Activated CD4-positive, CD25-positive, alpha-beta regulatory T cell (primary cell): ENCODE results near the gene PDZD7.

Experiments used
- DNase-seq, 4 experiments: peaks; one replicate each; lab custom pipeline; 2025; lab: John Stamatoyannopoulos, UW

Gene PDZD7

GRCh38 chr10:101061624-101062231, 30.8 kb upstream of the PDZD7 start, which contains the start of gene KAZALD1:
KAZALD1 (plus strand) TSS chr10:101061989; CDS start chr10:101062593, 604 bp downstream.
- no peak for DNase-seq

DNA sequence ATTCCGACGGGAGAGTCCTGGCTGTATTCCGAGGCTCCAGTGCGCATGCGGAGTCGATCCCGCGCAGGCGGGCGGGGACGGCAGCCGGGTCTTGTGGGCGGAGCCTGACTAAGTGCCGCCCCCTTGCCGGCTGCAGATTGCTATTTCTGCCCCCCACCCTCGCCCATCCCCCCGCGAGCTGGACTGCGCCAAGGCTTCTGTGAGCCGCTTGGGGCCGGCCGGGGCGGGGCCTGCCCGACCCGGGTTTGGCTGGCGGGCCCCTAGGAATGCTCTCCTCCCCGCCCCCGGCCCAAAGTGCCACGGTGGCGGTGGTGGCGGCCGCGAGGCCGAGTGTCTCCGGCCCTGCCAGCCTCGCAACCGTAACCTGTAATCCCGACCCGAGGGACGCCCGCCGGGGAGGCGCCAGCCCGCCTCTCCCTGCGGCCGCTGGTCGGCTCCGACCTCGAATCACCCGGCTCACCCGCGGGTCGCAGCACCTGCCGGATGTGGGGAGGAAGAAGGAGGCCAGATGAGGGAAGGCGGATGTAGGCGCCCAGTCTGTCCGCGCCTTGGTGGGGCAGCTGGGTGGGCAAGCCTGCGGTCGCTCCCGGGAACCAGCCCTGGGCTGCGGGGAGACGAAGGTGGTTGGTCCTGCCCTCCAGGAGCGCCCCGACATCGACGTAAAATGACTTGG, 30.2 kb upstream of the PDZD7 start:
- peak; percentile 41 to 93 (median 86) for DNase-seq

- peak; percentile 81 to 93 (median 86) for DNase-seq
Measured at GRCh38 chr10:101060036-101060950, 29.4 kb upstream of the PDZD7 start.

GRCh38 chr10:101056365-101057151, 25.6 kb upstream of the PDZD7 start:
- no peak for DNase-seq

GRCh38 chr10:101055411-101055810, 24.5 kb upstream of the PDZD7 start:
- DNase-seq = no peak

DNA sequence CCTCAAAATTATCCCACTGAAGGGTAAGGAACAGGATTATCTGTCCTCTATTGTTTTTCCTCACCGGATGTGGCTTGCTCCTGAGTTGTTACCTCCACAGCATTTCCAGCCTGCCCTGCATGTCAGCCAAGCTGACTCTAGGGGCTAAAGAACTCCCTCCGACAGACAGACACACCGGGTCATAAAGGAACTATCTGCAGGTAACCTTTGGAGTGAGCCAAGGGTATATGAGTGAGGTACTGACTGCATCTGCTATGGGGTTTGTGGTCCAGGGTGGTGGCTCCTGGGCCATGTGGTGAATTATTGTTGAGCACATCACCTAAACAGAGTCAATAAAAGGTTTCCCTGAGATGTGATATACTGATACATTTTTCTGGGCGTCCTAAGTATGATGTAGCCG, 23.9 kb upstream of the PDZD7 start:
- no peak for DNase-seq

GRCh38 chr10:101054351-101054750, 23.4 kb upstream of the PDZD7 start:
- no peak for DNase-seq

DNA sequence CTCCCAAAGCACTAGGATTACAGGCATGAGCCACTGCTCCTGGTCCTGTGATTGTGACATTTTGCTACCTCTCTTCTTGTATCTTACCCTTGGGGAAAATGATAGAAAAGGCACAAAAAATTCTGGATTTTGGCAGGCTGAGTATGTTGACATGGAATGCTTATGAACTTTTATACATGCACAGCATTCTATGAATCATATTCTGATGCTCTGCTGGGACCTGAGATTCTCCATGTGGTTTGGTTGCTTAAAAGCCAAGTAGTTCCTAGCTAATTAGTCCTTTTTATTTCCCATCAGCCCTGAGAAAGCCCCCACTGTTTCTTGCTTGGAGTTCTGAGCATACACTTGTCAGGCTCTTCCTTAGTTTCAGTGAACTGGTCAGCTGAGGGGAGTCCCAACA, 22.6 kb upstream of the PDZD7 start:
- DNase-seq = no peak

GRCh38 chr10:101052285-101052684, 21.4 kb upstream of the PDZD7 start:
- no peak for DNase-seq

- peak; percentile 58 to 67 (median 63) for DNase-seq
Measured at GRCh38 chr10:101050208-101051069, 19.5 kb upstream of the PDZD7 start.

GRCh38 chr10:101047961-101048892, 17.3 kb upstream of the PDZD7 start:
- DNase-seq = no peak

- DNase-seq = no peak
Measured at GRCh38 chr10:101047268-101047667, 16.3 kb upstream of the PDZD7 start.

GRCh38 chr10:101046332-101047238, 15.7 kb upstream of the PDZD7 start:
- DNase-seq = no peak

GRCh38 chr10:101044117-101044516, 13.2 kb upstream of the PDZD7 start:
- no peak for DNase-seq

GRCh38 chr10:101043363-101043707, 12.4 kb upstream of the PDZD7 start:
- no peak for DNase-seq

GRCh38 chr10:101042667-101043362, 11.9 kb upstream of the PDZD7 start:
- peak; percentile 46 to 78 (median 64) for DNase-seq

- DNase-seq = no peak
Measured at GRCh38 chr10:101042118-101042517, 11.2 kb upstream of the PDZD7 start.

DNA sequence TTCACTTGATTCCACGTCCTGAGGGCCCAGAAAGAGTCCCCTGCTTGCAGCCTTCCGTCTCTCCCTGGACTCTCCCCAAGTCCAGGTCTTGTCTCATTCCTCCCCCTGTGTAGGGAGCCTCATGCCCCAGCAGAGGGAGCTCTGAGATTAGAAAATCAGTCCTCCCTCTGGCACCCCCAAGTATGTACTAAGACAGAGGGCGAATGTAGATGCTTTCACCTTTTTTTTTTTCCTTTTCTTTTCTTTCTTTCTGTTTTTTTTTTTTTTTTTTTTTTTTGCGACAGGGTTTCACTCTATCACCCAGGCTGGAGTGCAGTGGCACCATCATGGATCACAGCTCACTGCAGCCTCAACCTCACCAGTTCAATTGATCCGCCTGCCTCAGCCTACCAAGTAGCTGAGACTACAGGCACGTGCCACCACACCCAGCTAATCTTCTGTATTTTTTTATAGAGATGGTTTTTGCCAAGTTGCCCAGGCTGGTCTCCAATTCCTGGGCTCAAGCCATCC, 10.4 kb upstream of the PDZD7 start:
- peak; percentile 24 to 56 (median 43) for DNase-seq
